Osteoblast (primary cell): ENCODE data around the gene VAV3. TPM values are rescaled to one million over a fixed set of nuclear protein-coding genes. Genes with fewer than 3 reads are reported as not detected.
"Not testable (repeated sequence)": the region's sequence is repeated elsewhere in the genome, so short reads cannot be mapped to it uniquely, and the experiment has no call there.

Source experiments
- DNase-seq: peaks from one replicate; pipeline ENCODE4 v3.0.0; 2011; ENCODE audit warnings: low spot score, mixed read lengths; ENCODE audit not compliant: insufficient read length; ENCODE audit errors: missing footprints
- H2AFZ ChIP-seq: 2 replicates; pipeline ENCODE4 v1.6.0; 2011; ENCODE audit warnings: mild to moderate bottlenecking, low read length
- H3K27ac ChIP-seq: 2 replicates; pipeline ENCODE4 v1.5.1; 2011; ENCODE audit warnings: mild to moderate bottlenecking, low read depth, low read length, moderate library complexity
- H3K27me3 ChIP-seq: 2 replicates; pipeline ENCODE4 v1.6.0; 2012; ENCODE audit warnings: mild to moderate bottlenecking, control low read depth, inconsistent platforms, low read length, moderate library complexity; ENCODE audit not compliant: insufficient read depth
- H3K36me3 ChIP-seq: 2 replicates; pipeline ENCODE4 v1.5.1; 2011; ENCODE audit warnings: mild to moderate bottlenecking, low read length, control low read depth, moderate library complexity; ENCODE audit not compliant: insufficient read depth
- H3K4me1 ChIP-seq: 2 replicates; pipeline ENCODE4 v1.5.1; 2011; ENCODE audit warnings: mild to moderate bottlenecking, low read length, control low read depth, moderate library complexity; ENCODE audit not compliant: insufficient read depth
- H3K4me2 ChIP-seq: 2 replicates; pipeline ENCODE4 v1.6.0; 2011; ENCODE audit warnings: mild to moderate bottlenecking, low read length; ENCODE audit not compliant: insufficient read depth
- H3K4me3 ChIP-seq: fragments of 200-600 bp; sonication (generic); 3 replicates; pipeline ENCODE4 v1.5.1; 2012; ENCODE audit warnings: mild to moderate bottlenecking, low read length, inconsistent platforms; ENCODE audit not compliant: insufficient read depth
- H3K79me2 ChIP-seq: 2 replicates; pipeline ENCODE4 v1.6.0; 2012; ENCODE audit warnings: mild to moderate bottlenecking, low read length, control low read depth, inconsistent platforms; ENCODE audit not compliant: insufficient read depth
- H3K9me3 ChIP-seq: 2 replicates; pipeline ENCODE4 v1.5.1; 2011; ENCODE audit warnings: low read depth, low read length, control low read depth
- H4K20me1 ChIP-seq: 2 replicates; pipeline ENCODE4 v1.6.0; 2012; ENCODE audit warnings: mild to moderate bottlenecking, low read length, control low read depth; ENCODE audit not compliant: insufficient read depth
- total RNA-seq: library from RNA; depleted of rRNA; stranded (reverse); fragments of >200 nt; gene quantifications from 2 replicates; pipeline ENCODE4 v1.2.3, GENCODE V29; 2012
- TF ChIP-seq, protein P1 (sequence below): IDR thresholded peaks from 2 replicates; pipeline ENCODE4 v1.5.1; 2011; ENCODE audit warnings: mild to moderate bottlenecking, low read depth, low read length, moderate library complexity; ENCODE audit errors: extremely low read depth

VAV3 gene
- total RNA-seq, 1 donor = 0.72 TPM

GRCh38 chr1:107862064-107862463 is 102.9 kb downstream of the VAV3 start:
- Histone ChIP-seq H3K27me3 (no peaks in the 10 kb centered on the region), H3K4me1 (no peaks in the 10 kb centered on the region), H4K20me1 (no peaks in the 10 kb centered on the region), H3K36me3 (no peaks in the 10 kb centered on the region), H3K4me2 (no peak overlapping the region), H3K4me3 (no peak overlapping the region), H2AFZ (no peak overlapping the region), H3K79me2 (no peaks in the 10 kb centered on the region), H3K9me3 (no peaks in the 10 kb centered on the region), H3K27ac (no peak overlapping the region)
- TF ChIP-seq, protein P1, sequence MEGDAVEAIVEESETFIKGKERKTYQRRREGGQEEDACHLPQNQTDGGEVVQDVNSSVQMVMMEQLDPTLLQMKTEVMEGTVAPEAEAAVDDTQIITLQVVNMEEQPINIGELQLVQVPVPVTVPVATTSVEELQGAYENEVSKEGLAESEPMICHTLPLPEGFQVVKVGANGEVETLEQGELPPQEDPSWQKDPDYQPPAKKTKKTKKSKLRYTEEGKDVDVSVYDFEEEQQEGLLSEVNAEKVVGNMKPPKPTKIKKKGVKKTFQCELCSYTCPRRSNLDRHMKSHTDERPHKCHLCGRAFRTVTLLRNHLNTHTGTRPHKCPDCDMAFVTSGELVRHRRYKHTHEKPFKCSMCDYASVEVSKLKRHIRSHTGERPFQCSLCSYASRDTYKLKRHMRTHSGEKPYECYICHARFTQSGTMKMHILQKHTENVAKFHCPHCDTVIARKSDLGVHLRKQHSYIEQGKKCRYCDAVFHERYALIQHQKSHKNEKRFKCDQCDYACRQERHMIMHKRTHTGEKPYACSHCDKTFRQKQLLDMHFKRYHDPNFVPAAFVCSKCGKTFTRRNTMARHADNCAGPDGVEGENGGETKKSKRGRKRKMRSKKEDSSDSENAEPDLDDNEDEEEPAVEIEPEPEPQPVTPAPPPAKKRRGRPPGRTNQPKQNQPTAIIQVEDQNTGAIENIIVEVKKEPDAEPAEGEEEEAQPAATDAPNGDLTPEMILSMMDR = no peak
- DNase-seq = no peak

GRCh38 chr1:107858323-107858722 is 106.7 kb downstream of the VAV3 start:
- Histone ChIP-seq H3K4me1 (no peaks in the 10 kb centered on the region), H3K9me3 (no peaks in the 10 kb centered on the region), H2AFZ (no peak overlapping the region), H3K4me3 (no peak overlapping the region), H3K36me3 (no peaks in the 10 kb centered on the region), H3K27me3 (no peaks in the 10 kb centered on the region), H3K27ac (no peak overlapping the region), H3K4me2 (no peak overlapping the region), H4K20me1 (no peaks in the 10 kb centered on the region), H3K79me2 (no peaks in the 10 kb centered on the region)
- TF ChIP-seq, protein P1 = no peak
- DNase-seq = no peak

- no peak for DNase-seq
- Histone ChIP-seq H3K9me3 (no peaks in the 10 kb centered on the region), H4K20me1 (no peaks in the 10 kb centered on the region), H3K4me3 (no peak overlapping the region), H2AFZ (no peak overlapping the region), H3K36me3 (no peaks in the 10 kb centered on the region), H3K79me2 (no peaks in the 10 kb centered on the region), H3K27ac (no peak overlapping the region), H3K4me1 (no peaks in the 10 kb centered on the region), H3K27me3 (no peaks in the 10 kb centered on the region), H3K4me2 (no peak overlapping the region)
- TF ChIP-seq, protein P1 = no peak
These were observed 113.6 kb downstream of the VAV3 start for GRCh38 chr1:107851418-107851817.

DNA sequence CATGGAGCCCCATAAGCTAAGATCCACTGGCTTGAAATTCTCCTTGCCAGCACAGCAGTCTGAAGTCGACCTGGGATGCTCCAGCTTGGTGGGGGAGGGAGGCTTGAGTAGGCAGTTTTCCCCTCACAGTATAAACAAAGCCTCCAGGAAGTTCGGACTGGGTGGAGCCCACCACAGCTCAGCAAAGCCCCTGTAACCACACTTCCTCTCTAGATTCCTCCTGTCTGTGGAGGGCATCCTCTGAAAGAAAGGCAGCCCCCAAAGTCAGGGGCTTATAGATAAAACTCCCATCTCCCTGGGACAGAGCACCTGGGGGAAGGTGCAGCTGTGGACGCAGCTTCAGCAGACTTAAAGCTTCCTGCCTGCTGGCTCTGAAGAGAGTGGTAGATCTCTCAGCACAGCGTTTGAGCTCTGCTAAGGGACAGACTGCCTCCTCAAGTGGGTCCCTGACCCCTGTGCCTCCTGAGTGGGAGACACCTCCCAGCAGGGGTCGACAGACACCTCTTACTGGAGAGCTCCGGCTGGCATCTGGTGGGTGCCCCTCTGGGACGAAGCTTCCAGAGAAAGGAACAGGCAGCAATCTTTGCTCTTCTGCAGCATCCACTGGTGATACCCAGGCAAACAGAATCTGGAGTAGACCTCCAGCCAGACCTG is 120.3 kb downstream of the VAV3 start:
- not testable (repeated sequence) for H2AFZ ChIP-seq, H3K4me2 ChIP-seq, H3K4me1 ChIP-seq, H4K20me1 ChIP-seq, H3K9me3 ChIP-seq, H3K4me3 ChIP-seq, H3K27ac ChIP-seq, DNase-seq, H3K79me2 ChIP-seq, H3K27me3 ChIP-seq, H3K36me3 ChIP-seq
